CD4-positive, alpha-beta T cell treated with Interleukin-12 subunit alpha and Interleukin-12 subunit beta, for 1 hour (primary cell): ENCODE results near the gene TATDN3.
"Not testable (repeated sequence)": the region's sequence is repeated elsewhere in the genome, so short reads cannot be mapped to it uniquely, and the experiment has no call there.

Experiments
- DNase-seq: peaks from one replicate; pipeline ENCODE4 v3.0.0-alpha.2; 2020

The TATDN3 gene

GRCh38 chr1:212833211-212834207 is 41.8 kb downstream of the TATDN3 start:
- peak; percentile 8 for DNase-seq

GRCh38 chr1:212838145-212838544 is 46.5 kb downstream of the TATDN3 start:
- no peak for DNase-seq

- DNase-seq, result not testable (repeated sequence)
These were observed 52.8 kb downstream of the TATDN3 start for GRCh38 chr1:212844521-212844920.

- no peak for DNase-seq
These were observed 55.9 kb downstream of the TATDN3 start, which contains the start of gene SPATA45 for GRCh38 chr1:212847549-212847948. SPATA45 (minus strand) TSS chr1:212847649; CDS start chr1:212836149, 11,500 bp downstream.

- no peak for DNase-seq
These were observed 60.5 kb downstream of the TATDN3 start for GRCh38 chr1:212852105-212852688.

- DNase-seq, result no peak
These were observed 62.0 kb downstream of the TATDN3 start for GRCh38 chr1:212853658-212854057.

GRCh38 chr1:212856755-212857154 is 65.1 kb downstream of the TATDN3 start:
- DNase-seq, result no peak

- peak; percentile 93 for DNase-seq
These were observed 66.3 kb downstream of the TATDN3 start, which contains the start of gene FLVCR1 for GRCh38 chr1:212857992-212858460. FLVCR1 (plus strand) TSS chr1:212858275; CDS start chr1:212858453, 178 bp downstream.

- peak; percentile 14 for DNase-seq
These were observed 67.0 kb downstream of the TATDN3 start for GRCh38 chr1:212858461-212859265.

- no peak for DNase-seq
These were observed 69.3 kb downstream of the TATDN3 start for GRCh38 chr1:212860713-212861581.

- no peak for DNase-seq
These were observed 70.5 kb downstream of the TATDN3 start for GRCh38 chr1:212862111-212862690.

GRCh38 chr1:212863345-212863744 is 71.7 kb downstream of the TATDN3 start:
- DNase-seq, result not testable (repeated sequence)

- no peak for DNase-seq
These were observed 72.5 kb downstream of the TATDN3 start for GRCh38 chr1:212864201-212864600.
